Omental fat pad (tissue), 4 donors: Measurements from ENCODE around the gene HOPX. TPM values are rescaled to one million over a fixed set of nuclear protein-coding genes. Genes with fewer than 3 reads are reported as not detected.
"Not testable (repeated sequence)": the region's sequence is repeated elsewhere in the genome, so short reads cannot be mapped to it uniquely, and the experiment has no call there.

ENCODE experiments used
- ATAC-seq: fragments of 150-250 bp; one replicate; pipeline ENCODE4 v1.9.1; 2016; ENCODE audit warnings: mild to moderate bottlenecking, moderate library complexity; ENCODE audit not compliant: low FRiP score
- DNase-seq: peaks from one replicate; pipeline ENCODE4 v3.0.0-alpha.2; 2019; ENCODE audit warnings: low spot score
- total RNA-seq, 4 donors: library from RNA; depleted of rRNA; stranded (reverse); fragments of >200 nt; gene quantifications; one replicate each; pipeline ENCODE4 v1.1.0, GENCODE V29; 2016
- TF ChIP-seq, protein P1 (sequence below), 3 donors: fragments of 450-650 bp; IDR thresholded peaks; one replicate each; pipeline ENCODE4 v1.5.1; 2016 to 2017; ENCODE audit warnings: antibody characterized with exemption in 3 of 3, mild to moderate bottlenecking in 3 of 3, moderate library complexity in 2 of 3

Gene HOPX
- total RNA-seq, 4 donors from 2014 or later, result 2.4 to 6.8 (median 4.1) TPM

DNA sequence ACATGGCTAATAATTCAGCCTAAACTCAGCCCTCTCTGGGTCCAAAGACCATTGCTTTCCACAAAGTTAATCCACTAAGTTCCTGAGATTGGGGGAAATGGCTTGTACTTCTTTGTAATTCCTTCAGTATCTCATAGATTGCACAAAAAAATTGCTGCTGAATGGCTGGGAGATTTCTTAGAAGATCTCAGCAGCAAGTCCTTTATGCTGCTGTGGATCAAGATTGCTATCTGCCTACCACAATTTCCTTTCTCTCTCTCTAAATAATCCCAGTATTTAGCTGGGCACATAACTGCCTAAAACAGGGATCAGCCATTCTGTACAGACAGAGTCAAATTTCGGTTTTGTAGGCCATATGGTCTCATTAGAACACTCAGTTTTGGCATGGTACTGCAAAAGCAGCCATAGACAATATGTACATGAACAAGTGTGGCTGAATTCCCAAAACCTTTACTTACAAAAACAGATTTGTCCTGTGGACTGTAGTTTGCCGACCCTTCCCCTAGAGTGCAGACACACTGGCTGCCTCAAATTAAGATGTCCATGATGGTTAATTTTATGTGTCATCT lies 18.5 kb upstream of the HOPX start:
- no peak for ATAC-seq
- DNase-seq, result no peak
- TF ChIP-seq, protein P1, sequence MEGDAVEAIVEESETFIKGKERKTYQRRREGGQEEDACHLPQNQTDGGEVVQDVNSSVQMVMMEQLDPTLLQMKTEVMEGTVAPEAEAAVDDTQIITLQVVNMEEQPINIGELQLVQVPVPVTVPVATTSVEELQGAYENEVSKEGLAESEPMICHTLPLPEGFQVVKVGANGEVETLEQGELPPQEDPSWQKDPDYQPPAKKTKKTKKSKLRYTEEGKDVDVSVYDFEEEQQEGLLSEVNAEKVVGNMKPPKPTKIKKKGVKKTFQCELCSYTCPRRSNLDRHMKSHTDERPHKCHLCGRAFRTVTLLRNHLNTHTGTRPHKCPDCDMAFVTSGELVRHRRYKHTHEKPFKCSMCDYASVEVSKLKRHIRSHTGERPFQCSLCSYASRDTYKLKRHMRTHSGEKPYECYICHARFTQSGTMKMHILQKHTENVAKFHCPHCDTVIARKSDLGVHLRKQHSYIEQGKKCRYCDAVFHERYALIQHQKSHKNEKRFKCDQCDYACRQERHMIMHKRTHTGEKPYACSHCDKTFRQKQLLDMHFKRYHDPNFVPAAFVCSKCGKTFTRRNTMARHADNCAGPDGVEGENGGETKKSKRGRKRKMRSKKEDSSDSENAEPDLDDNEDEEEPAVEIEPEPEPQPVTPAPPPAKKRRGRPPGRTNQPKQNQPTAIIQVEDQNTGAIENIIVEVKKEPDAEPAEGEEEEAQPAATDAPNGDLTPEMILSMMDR (IDR thresholded peaks at IDR 0.05), result no peak

DNA sequence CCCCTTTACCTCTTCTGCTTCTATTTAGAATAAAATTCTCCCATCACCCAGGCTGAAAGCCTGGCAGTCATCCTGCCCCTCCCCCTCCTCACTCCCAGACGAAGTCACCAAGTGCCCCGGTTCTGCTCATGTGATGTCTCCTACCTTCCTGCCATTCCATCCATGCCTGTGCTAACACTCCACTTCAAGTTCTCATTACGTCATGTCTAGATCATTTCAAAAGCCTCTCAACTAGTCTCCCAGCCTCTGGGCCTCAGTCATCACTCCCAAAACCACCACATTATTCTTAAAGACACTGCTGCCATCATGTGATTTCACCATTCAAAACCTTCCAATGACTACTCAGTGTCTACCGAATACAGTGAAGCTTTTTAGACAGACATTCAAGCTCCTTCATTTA lies 17.2 kb upstream of the HOPX start:
- DNase-seq (no peak), ATAC-seq (no peak)
- TF ChIP-seq, protein P1 (IDR thresholded peaks at IDR 0.05), result no peak

DNA sequence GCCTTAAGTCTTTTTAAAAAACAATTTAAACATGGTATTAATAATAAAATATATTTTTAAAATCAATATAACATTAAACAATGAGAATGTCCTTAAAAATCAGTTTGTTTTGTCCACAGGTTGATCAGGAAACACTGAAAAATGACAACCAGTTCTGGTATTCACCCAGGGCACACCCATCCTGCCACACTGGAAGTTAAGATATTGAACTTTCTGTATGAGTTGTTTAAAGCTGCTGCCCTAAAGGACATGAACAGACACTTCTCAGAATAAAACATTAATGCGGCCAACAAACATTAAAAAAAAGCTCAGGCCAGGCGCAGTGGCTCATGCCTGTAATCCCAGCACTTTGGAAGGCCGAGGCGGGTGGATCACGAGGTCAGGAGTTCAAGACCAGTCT lies 15.0 kb upstream of the HOPX start:
- TF ChIP-seq, protein P1 (IDR thresholded peaks at IDR 0.05), result no peak
- ATAC-seq (no peak), DNase-seq (no peak)

DNA sequence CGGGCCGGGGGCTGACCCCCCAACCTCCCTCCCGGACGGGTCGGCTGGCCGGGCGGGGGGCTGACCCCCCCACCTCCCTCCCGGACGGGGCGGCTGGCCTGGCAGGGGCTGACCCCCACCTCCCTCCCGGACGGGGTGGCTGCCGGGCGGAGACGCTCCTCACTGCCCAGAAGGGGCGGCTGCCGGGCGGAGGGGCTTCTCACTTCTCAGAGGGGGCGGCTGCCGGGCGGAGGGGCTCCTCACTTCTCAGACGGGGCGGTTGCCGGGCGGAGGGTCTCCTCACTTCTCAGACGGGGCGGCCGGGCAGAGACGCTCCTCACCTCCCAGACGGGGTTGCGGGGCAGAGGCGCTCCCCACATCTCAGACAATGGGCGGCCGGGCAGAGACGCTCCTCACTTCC lies 12.4 kb upstream of the HOPX start:
- not testable (repeated sequence) for DNase-seq, ATAC-seq

DNA sequence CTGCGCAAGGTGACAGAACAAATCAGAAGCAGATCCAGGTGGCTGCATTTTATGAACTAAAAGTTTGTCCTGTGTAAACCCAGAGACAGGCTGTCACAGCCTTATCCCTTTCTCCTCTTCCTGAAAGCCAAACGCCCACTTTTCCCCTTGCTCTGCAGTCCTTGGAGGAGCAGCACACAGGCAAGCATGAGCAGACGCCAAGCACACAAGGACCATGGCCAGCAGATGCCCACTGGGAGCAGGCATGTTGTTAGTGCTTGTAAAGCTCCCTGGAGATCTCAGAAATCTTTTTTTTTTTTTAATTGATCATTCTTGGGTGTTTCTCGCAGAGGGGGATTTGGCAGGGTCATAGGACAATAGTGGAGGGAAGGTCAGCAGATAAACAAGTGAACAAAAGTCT lies 11.5 kb upstream of the HOPX start:
- DNase-seq (no peak), ATAC-seq (no peak)
- TF ChIP-seq, protein P1 (IDR thresholded peaks at IDR 0.05), result no peak

DNA sequence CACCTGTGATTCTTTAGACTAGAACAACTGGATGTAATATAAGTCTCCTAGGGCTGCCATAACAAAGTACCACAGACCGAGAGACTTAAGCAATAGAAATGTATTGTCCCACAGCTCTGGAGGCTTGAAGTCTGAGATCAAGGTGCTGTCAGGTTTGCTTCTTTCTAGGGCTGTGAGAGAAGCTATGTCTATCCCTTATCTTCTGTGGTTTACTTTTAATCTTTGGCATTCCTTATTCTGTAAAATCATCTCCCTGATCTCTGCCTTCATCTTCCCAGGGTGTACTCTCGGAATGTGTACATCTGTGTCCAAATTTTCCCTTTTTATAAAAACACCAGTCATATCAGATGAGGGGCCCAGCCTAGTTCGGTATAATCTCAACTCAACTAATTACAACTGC lies 10.3 kb upstream of the HOPX start:
- ATAC-seq (no peak), DNase-seq (no peak)

DNA sequence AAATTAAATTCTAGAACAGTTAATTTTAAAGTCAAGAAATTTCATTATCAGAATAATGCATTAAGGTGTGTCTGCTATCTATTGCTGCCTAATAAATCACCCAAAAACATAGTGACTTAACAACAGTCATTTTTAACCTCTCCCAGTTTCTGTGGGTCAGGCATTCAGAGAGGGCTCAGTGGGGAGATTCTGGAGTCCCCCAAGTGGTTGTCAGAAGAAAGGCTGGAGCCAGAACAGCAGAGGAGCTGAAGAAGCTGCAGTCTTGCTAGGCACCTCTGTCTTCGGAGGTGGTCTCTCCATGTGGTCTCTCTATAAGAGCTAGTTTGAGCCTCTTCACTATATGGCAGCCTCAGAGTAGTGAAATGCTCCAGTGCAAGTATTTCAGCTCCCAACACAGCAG lies 9.3 kb upstream of the HOPX start:
- TF ChIP-seq, protein P1 (IDR thresholded peaks at IDR 0.05), result no peak
- ATAC-seq (no peak), DNase-seq (no peak)

More for the DNA sequence above, 10.3 kb upstream of the HOPX start:
- TF ChIP-seq, protein P1 (IDR thresholded peaks at IDR 0.05), result no peak
